ENCODE measurements around the gene HSF4.

The HSF4 gene

GRCh38 chr16:67201411-67202345 is 37.1 kb downstream of the HSF4 start:
- DNase-seq (ENCODE audit: low spot score): no peak

GRCh38 chr16:67202426-67202825 is 37.9 kb downstream of the HSF4 start:
- DNase-seq (ENCODE audit: low spot score): no peak

- no peak for DNase-seq (ENCODE audit: low spot score)
Measured at GRCh38 chr16:67202956-67203493, 38.5 kb downstream of the HSF4 start.

- no peak for DNase-seq (ENCODE audit: low spot score)
Measured at GRCh38 chr16:67204076-67204475, 39.5 kb downstream of the HSF4 start.

GRCh38 chr16:67206129-67206837 is 41.7 kb downstream of the HSF4 start:
- no peak for DNase-seq (ENCODE audit: low spot score)

- DNase-seq (ENCODE audit: low spot score): no peak
Measured at GRCh38 chr16:67206838-67207248, 42.3 kb downstream of the HSF4 start.

GRCh38 chr16:67207249-67208091 is 42.9 kb downstream of the HSF4 start:
- DNase-seq (ENCODE audit: low spot score): peak; percentile 40

GRCh38 chr16:67208154-67208896 is 43.8 kb downstream of the HSF4 start:
- no peak for DNase-seq (ENCODE audit: low spot score)

GRCh38 chr16:67209565-67209964 is 45.0 kb downstream of the HSF4 start:
- DNase-seq (ENCODE audit: low spot score): no peak

GRCh38 chr16:67210069-67210937 is 45.8 kb downstream of the HSF4 start:
- no peak for DNase-seq (ENCODE audit: low spot score)

- DNase-seq (ENCODE audit: low spot score): no peak
Measured at GRCh38 chr16:67211674-67212073, 47.1 kb downstream of the HSF4 start.

GRCh38 chr16:67212766-67213165 is 48.2 kb downstream of the HSF4 start:
- no peak for DNase-seq (ENCODE audit: low spot score)

GRCh38 chr16:67213197-67214019 is 48.9 kb downstream of the HSF4 start:
- DNase-seq (ENCODE audit: low spot score): no peak

- DNase-seq (ENCODE audit: low spot score): no peak
Measured at GRCh38 chr16:67215706-67216105, 51.2 kb downstream of the HSF4 start.

- no peak for DNase-seq (ENCODE audit: low spot score)
Measured at GRCh38 chr16:67216612-67217490, 52.3 kb downstream of the HSF4 start.

Data from GM03348 (cell line).